Panc1 (cell line): ENCODE measurements around the gene LRRFIP1.

Source experiments
- POLR2AphosphoS5 ChIP-seq: IDR thresholded peaks from 2 replicates; pipeline ENCODE4 v1.6.1; 2012; ENCODE audit warnings: mild to moderate bottlenecking, low read depth, low read length, moderate library complexity
- SIN3A ChIP-seq: IDR thresholded peaks from 2 replicates; pipeline ENCODE4 v1.6.1; 2012; ENCODE audit warnings: low read depth, mild to moderate bottlenecking, low read length, moderate library complexity, borderline replicate concordance; ENCODE audit not compliant: insufficient read depth
- TF ChIP-seq, protein P1 (sequence below): fragments of 450-650 bp; IDR thresholded peaks from 2 replicates; pipeline ENCODE4 v1.5.1; 2017; ENCODE audit warnings: mild to moderate bottlenecking
- TF ChIP-seq, protein P2 (sequence below), 2 experiments: IDR thresholded peaks; 2 replicates each; pipeline ENCODE4 v1.6.1; 2011 to 2012; ENCODE audit warnings: low read depth in 2 of 2, control low read depth in 1 of 2, low read length in 1 of 2, mild to moderate bottlenecking in 1 of 2, moderate library complexity in 1 of 2; ENCODE audit not compliant: insufficient read depth in 1 of 2

- no peak for TF ChIP-seq POLR2AphosphoS5
- TF ChIP-seq, protein P1, sequence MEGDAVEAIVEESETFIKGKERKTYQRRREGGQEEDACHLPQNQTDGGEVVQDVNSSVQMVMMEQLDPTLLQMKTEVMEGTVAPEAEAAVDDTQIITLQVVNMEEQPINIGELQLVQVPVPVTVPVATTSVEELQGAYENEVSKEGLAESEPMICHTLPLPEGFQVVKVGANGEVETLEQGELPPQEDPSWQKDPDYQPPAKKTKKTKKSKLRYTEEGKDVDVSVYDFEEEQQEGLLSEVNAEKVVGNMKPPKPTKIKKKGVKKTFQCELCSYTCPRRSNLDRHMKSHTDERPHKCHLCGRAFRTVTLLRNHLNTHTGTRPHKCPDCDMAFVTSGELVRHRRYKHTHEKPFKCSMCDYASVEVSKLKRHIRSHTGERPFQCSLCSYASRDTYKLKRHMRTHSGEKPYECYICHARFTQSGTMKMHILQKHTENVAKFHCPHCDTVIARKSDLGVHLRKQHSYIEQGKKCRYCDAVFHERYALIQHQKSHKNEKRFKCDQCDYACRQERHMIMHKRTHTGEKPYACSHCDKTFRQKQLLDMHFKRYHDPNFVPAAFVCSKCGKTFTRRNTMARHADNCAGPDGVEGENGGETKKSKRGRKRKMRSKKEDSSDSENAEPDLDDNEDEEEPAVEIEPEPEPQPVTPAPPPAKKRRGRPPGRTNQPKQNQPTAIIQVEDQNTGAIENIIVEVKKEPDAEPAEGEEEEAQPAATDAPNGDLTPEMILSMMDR = no peak
- TF ChIP-seq, protein P2, sequence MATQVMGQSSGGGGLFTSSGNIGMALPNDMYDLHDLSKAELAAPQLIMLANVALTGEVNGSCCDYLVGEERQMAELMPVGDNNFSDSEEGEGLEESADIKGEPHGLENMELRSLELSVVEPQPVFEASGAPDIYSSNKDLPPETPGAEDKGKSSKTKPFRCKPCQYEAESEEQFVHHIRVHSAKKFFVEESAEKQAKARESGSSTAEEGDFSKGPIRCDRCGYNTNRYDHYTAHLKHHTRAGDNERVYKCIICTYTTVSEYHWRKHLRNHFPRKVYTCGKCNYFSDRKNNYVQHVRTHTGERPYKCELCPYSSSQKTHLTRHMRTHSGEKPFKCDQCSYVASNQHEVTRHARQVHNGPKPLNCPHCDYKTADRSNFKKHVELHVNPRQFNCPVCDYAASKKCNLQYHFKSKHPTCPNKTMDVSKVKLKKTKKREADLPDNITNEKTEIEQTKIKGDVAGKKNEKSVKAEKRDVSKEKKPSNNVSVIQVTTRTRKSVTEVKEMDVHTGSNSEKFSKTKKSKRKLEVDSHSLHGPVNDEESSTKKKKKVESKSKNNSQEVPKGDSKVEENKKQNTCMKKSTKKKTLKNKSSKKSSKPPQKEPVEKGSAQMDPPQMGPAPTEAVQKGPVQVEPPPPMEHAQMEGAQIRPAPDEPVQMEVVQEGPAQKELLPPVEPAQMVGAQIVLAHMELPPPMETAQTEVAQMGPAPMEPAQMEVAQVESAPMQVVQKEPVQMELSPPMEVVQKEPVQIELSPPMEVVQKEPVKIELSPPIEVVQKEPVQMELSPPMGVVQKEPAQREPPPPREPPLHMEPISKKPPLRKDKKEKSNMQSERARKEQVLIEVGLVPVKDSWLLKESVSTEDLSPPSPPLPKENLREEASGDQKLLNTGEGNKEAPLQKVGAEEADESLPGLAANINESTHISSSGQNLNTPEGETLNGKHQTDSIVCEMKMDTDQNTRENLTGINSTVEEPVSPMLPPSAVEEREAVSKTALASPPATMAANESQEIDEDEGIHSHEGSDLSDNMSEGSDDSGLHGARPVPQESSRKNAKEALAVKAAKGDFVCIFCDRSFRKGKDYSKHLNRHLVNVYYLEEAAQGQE (IDR thresholded peaks at IDR 0.05; ENCODE audit: insufficient read depth in 1 of 2, low read depth in 2 of 2, low read length in 1 of 2) = no peak
- no peak for TF ChIP-seq SIN3A
Measured at GRCh38 chr2:237682856-237683670, 55.7 kb downstream of the LRRFIP1 start.
